GM18861 (cell line): Measurements from ENCODE around the gene CCNY.
A peak's percentile ranks its signal among the peaks of the same experiment; 100 is the strongest.
"Not testable (repeated sequence)": the region's sequence is repeated elsewhere in the genome, so short reads cannot be mapped to it uniquely, and the experiment has no call there.

Experiments
- ATAC-seq: cut with Tn5 transposase; IDR thresholded peaks from one replicate; pipeline ENCODE4 v1.9.1; 2021; ENCODE audit not compliant: unreplicated experiment

Gene CCNY

DNA sequence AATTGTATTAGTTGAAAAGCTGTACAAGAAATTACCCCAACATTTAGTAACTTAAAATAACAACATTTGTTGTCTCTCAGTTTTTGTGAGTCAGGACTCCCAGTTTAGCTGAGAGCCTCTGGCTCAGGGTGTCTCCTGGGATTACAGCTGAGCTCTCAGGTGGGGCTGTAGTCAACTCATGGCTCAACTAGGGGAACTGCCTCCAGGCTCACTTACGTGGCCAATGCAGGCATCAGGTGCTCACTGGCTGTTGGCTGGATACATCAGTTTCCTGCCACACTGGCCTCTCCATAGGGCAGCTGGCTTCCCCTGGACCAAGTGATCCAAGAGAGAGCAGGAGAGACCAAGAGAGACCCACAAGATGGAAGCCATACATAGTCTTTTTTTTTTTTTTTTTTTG is 17.5 kb downstream of the CCNY start:
- peak; percentile 44 for ATAC-seq

DNA sequence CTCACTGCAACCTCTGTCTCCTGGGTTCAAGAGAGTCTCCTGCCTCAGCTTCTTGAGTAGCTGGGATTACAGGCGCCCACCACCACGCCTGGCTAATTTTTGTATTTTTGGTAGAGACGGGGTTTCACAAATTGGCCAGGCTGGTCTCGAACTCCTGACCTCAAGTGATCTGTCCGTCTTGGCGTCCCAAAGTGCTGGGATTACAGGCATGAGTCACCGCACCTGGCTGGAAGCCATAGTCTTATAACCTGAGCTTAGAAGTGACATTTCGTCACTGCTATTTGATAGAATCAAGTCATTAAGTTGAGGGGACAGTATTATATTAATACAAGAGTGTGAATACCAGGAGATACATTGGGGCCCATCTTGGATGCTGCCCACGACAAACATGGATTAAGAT is 17.9 kb downstream of the CCNY start:
- ATAC-seq: not testable (repeated sequence)

DNA sequence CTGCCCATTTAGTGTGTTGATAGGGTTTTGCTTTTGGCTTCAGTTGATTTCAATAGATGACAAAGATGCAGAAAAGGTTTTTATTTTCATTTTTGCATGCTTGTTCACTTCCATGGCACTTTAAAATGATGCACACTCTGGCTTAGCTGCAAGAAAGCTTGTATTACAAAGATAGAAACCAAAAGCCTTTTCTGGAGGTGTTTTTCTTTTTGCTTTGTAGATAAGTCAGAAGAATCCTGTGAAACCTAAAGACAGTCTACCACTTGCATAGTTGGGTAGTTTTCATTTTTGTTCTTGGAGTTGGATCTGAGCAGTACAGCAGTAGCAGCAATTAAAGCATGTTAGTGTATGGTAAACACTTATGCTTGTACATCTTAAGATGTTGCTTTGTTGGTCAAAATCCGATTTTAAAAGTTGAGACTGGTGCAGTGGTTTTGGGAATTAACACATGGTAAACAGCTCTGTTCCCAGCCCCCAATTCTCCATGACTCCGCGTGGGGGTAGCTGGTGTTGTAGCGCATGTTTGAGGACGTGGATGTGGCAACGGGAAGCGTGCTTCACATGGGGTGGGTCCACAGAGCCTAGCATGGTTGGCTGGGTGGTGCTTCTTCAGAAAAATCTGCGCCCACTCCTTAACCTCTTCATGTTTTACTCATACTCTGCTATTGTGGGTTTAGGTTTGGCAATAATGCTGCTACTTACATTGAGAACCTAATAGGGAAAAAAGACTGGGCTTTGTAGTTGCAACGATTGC is 19.8 kb downstream of the CCNY start:
- peak; percentile 49 for ATAC-seq

DNA sequence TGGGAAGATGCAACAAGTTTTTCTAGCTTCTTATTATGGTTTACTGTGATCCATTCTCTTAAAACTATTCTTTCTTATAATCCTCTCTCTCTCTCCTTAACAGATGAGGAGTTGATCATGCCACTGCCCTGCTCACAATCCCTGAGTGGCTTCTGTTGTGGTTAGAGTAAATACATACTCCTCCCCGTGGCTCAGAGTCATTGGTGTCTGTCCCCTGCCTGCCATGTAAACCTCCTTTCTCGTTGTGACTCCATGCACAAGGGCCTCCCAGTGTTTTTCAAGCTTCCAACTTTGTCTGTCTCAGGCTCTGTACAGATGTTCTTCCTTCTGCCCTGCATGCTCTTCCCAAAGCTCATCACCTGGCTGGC is 20.4 kb downstream of the CCNY start:
- no peak for ATAC-seq

DNA sequence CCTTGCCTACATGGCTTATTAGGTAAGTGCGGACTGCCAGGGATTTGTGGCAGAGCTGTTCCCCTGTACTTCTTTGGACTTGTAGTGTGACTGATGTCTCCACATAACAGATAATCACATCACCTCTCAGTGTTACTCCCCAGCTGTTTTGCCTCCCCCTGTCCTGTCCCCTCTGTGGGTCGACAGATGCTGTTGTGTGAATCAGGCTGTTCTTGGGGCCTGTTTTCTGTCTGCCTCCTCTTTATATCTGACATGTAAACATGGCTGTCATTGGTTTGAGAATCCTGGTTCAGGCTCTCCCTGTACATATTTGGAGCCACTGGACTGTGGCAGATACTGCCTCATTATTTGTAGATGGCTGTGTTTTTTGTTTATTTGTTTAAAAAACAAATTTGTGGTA is 22.7 kb downstream of the CCNY start:
- no peak for ATAC-seq

DNA sequence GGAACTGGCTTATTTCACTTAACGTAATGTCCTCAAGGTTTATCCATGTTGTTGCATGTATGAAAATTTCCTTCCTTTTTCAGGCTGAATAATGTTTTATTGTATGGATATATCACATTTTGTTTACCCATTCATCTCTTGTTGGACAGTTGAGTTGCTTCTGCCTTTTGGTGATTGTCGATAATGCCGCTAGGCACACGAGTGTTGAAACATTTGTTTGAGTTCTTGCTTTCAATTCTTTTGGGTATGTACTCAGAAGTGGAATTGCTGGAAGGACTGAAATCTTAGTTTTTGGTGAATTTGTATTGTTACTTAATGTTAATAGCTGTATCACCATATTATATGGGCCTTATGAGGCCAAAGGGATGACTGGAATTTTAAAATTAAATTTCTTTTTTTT is 23.6 kb downstream of the CCNY start:
- no peak for ATAC-seq

DNA sequence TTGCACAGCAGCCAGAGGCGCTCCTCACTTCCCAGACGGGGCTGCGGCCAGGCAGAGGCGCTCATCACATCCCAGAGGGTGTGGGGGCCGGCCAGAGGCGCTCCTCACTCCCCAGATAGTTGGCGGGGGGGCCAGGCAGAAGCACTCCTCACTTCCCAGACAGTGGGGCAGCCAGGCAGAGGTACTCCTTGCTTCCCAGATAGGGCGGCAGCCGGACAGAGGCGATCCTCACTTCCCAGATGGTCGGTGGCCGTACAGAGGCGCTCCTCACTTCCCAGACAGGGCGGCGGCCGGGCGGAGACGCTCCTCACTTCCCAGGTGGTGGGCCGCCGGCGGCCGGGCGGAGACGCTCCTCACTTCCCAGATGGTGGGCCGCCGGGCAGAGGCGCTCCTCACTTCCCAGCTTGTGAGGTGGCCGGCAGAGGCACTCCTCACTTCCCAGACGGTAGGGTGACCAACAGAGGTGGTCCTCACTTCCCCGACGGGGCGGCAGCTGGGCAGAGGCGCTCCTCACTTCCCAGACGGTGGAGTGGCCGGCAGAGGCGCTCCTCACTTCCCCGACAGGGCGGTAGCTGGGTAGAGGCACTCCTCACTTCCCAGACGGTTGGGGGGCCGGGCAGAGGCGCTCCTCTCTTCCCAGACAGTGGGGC is 26.5 kb downstream of the CCNY start:
- no peak for ATAC-seq

DNA sequence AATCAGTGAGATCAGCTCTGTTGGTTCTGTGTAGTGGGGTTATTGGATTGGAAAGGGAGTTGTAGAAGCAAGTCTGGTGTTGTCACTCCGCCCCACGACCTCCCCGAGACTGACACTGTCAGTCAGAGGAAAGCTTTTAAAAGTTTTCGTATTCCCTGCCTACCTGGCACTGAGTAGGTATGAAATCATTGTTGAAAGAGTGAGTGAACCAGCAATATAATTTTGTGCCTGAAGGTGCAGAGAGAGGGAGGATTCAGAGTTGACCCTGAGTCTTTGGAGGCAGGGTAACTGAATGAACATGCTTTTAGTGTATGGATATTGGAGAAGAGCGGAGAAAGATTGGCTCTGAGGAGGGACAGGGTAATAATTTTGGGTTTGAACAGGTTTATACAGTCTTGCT is 27.3 kb downstream of the CCNY start:
- no peak for ATAC-seq

DNA sequence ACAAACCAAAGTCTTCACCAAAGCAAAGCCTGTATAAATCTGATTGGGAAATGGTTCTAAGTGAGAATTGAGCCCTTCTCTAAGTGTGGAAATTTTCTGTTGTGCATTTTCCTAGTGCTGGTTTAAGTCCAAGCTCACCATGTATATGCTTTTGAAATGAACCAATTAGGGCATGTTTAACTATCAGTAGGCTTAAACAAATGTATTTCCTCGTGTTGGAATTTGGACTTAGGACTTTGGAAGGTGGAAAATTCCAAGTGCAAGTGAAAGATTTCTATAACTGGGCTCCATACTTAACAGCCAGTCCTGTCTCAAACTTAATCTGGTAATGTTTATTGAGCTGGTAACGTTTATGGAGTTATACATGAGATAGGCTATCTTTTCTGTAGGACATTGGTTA is 28.5 kb downstream of the CCNY start:
- ATAC-seq: no peak

DNA sequence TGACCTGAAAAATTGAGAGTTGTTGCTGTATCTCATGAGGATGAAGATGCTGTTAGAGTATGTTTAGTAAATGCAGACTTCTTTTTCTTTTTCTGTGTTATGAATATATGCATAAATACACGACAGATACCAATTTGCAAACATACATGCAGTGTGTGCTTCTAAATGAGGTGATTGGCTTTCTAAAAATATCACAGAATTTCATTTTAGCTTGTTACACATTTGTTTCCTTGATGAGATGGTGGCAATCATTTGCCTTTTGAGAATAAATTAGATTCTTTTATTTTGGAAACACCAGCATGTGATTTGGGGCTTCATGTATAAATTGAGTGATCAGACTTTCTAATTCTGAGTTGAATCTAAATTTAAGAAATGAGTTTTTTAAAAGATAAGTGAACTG is 29.7 kb downstream of the CCNY start:
- ATAC-seq: no peak

DNA sequence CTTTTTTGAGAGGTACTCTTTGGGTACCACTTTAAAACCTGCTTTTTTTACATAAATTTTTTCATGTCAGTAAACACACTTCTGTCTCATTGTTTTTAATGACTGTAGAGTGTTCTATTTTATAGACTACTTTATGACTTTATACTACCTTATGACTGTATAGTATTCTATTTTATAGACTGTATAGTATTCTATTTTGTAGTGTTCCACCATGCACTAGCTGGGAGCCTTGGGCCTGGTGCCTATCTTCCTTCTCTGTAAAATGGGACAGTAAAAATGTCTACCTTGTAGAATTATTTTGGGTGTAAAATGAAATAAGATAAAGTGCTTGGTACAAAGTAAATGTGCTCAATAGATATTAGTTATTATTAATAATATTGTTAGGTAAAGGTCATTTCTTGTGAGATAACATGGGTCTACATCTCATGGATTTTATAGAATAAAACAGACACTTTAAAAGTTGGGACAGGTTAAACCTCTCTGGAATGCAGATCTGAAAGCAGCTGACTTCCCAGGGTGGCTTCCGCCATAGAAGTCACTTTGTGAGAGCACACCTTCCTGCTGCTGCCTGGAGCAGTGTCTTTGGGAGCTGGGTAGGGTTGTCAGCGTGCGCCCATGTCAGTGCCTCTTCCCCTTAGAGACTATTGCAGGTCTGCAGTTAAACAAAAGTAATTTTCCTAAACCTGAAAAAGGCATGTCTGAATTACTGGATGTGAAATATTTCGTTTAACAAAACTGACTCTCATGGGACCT is 31.0 kb downstream of the CCNY start:
- ATAC-seq: no peak

DNA sequence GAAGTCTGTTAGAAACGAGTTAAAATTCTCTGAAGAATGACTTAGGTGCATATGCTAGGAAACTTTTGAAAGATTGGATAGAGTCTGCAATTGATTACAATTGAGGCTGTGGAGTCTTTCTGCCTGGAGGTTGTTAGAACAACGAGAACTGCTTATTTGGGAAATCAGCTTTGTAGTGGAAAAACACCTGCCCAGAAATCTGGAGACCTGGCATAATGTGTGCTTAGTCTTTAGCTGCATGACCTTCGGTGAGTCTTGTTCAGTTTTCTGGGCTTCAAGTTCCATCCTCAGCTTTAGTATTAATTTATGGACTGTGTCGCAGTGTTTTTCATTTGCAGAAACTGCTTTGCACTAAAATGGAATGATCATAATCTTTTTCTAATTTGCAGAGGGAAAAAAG is 31.7 kb downstream of the CCNY start:
- no peak for ATAC-seq

DNA sequence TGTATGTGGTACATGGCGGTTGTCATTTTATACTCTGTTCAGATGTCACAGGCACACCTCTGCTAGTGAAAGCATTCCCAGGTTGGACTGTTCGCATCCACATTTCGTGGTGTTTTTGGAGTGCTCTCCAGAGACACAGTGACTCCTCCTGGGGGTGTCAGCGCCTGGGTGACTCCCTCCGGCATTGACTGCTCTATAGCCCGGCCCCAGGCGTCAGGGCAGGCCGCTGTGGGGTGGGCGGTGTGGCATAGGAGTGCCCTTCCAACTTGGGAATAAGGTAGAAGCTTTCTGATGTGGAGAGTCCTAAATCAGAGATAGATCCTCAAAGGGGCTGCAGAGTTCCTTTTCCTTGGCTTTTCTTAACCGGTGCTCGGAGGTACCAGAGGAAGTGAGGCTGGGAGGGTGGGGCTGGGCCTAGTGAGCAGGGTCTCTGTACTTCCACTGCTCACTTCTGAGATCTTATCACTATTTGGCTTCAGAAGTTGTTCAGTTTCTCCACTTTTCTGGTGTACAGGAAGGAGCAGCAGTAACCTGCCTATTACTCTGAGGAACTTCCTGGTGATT is 32.3 kb downstream of the CCNY start:
- ATAC-seq: no peak

DNA sequence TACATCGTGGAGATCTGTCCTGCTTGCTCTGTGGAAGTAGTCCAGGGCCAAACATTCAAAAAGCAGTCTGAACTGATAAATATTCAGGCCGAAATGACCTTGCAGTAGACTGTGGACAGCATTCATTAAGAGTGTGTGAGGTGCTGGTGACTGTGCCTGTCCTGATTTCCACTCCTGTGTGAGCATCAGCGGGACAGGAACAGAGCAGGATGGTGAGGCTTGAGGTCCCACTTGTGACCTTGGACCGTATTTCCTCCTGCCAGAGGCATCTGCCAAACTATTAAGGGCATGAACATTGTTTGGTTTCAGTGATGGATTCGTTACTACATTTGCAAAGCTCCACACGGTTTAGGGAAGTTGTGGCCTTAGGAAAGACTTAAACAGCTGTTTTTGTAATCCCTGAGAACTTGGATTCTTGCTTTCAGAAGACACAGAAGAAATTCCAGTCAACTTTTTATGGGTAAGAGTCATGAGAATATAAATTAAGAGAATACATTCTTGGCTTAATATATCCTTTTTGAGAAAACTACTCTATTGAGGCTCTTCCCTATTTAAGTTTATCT is 32.8 kb downstream of the CCNY start:
- no peak for ATAC-seq

DNA sequence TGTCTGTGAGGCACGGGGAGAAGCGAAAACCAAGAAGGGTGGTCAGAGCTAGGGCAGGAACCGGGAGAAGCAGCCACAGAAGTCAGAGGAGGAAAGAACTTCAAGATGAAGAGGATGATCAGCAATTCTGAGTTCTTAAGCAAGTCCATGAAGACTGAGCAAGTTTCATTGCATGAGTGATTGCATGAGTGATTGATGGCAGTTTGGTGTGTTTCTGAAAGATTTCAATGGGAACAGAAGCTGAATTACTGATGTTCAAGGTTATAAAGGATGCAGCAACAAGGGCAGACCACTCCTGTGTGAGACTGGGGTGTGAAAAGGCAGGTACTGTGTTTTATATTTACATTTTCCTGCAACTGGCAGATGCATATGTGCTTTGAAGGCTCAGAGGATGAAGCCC is 35.4 kb downstream of the CCNY start:
- ATAC-seq: no peak

DNA sequence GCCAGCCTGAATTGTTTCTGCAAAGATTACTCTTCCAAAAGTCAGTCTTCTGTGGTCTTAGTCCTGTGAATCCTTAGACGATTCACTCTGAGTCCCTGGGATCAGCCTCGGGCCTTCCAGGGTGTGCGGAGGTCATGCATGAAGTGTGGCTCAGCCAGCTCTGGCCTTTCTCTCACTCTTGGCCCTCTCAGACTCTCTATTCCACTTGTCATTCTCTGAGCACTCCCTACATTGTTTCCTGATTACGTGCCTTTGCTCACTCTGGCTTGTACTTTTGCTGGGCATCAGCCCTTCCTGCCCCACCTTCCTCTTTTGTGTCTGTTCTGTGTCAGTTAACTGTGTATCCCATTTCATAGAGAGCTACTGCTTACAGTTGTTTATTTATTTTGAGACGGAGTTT is 36.0 kb downstream of the CCNY start:
- no peak for ATAC-seq

DNA sequence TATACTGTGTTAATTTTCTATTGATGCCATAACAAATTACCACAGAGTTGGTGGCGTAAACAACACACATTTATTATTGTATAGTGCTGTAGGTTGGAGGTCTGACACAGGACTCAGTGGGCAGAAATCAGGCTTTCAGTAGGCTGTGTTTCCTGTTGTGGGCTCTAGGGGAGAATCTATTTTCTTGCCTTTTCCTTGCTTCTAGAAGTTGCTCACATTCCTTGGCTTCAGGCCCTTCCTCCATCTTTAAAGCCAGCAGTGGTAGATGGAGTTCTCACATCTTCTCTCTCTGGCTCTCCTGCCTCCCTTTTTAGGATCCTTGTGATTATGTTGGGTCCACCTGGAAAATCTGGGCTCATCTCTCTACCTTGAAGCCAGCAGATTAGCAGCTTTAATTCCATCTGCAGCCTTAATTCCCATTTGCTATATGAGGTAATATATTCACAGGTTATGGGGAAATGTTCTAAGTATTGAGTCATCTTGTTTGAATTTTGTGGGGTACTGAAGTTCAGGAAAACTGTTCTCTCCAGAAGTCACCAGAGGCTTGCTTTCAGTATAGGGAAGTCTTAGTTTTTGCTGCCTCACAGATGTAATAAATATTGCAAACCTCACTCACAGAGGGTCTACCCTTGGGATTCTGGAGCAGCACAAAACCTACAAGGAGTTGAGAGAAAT is 38.9 kb downstream of the CCNY start:
- ATAC-seq: no peak

DNA sequence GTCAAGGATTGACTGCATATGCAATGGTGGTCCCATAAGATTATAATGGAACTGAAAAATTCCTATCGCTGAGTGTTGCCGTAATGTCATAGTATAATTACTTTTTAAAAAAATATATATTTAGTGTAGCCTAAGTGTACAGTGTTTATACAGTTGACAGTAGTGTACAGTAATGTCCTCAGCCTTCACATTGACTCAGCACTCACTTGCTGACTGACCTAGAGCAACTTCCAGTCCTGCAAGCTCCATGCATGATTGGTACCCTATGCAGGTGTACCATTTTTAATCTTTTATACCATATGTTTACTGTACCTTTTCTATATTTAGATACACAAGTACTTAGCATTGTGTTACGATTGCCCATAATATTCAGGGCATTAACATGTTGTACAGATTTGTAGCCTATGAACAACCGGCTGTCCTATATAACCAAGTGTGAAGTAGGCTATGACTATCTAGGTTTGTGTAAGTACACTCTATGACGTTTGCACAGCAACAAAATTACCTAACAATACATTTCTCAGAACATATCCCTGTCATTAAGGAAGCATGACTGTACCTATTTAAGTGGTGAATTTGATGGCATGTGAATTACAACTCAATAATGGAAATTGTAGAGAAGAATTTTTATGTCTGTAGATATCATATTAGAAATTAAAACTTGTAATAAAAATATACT is 40.9 kb downstream of the CCNY start:
- no peak for ATAC-seq

DNA sequence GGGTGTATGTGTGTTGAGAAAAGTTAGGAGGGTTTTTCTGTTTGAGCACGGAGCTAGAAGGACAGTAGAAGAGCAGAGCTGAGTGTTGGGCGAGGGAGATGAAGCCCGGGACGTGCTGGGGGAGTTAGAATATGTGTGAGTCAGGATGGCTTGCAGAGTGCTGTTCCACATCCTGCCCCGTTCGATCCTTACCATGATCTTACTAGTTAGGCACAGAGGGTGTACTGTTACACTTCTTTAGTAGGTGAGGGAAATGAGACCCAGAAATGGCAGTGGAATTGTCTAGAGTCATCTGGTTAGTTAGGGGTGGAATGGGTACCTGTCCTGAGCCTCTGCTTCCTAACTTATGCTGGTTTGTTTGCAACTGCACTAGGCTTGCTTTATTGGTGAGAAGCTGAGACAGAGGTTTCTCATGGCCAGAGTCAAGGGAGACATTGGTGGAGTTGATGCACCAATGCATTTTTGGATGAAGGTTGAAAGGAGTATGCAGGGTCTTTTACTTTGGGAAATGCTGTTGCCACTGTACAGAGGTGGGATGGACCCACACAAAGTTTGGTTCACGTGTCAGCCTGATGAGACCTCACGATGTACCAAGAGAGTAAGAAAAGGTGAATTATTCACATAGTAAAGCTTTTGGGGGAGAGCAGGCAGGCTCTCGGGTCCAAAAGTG is 42.4 kb downstream of the CCNY start:
- ATAC-seq: peak; percentile 23
